ENCODE data around the gene OR2T11.
"Not testable (repeated sequence)": the region's sequence is repeated elsewhere in the genome, so short reads cannot be mapped to it uniquely, and the experiment has no call there.

GRCh38 chr1:248573856-248574255 is 61.0 kb downstream of the OR2T11 start:
- TF ChIP-seq, protein P1, sequence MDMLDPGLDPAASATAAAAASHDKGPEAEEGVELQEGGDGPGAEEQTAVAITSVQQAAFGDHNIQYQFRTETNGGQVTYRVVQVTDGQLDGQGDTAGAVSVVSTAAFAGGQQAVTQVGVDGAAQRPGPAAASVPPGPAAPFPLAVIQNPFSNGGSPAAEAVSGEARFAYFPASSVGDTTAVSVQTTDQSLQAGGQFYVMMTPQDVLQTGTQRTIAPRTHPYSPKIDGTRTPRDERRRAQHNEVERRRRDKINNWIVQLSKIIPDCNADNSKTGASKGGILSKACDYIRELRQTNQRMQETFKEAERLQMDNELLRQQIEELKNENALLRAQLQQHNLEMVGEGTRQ (IDR thresholded peaks at IDR 0.05): not testable (repeated sequence)
- TF ChIP-seq CTCF (IDR thresholded peaks at IDR 0.05); MYC (IDR thresholded peaks at IDR 0.05; ENCODE audit: borderline replicate concordance, low read length); RCOR1 (IDR thresholded peaks at IDR 0.05; ENCODE audit: low read depth, low read length); HDAC2 (IDR thresholded peaks at IDR 0.05); HES2 (IDR thresholded peaks at IDR 0.05); EP300 (IDR thresholded peaks at IDR 0.05); POLR2A (IDR thresholded peaks at IDR 0.05; ENCODE audit: low read length); SMC3 (IDR thresholded peaks at IDR 0.05); TP53 (CRISPR knock-in tag; IDR thresholded peaks at IDR 0.05); MAFK (IDR thresholded peaks at IDR 0.05; ENCODE audit: partially characterized antibody); CHD4 (IDR thresholded peaks at IDR 0.05; ENCODE audit: borderline replicate concordance): not testable (repeated sequence)
- TF ChIP-seq, protein P2, sequence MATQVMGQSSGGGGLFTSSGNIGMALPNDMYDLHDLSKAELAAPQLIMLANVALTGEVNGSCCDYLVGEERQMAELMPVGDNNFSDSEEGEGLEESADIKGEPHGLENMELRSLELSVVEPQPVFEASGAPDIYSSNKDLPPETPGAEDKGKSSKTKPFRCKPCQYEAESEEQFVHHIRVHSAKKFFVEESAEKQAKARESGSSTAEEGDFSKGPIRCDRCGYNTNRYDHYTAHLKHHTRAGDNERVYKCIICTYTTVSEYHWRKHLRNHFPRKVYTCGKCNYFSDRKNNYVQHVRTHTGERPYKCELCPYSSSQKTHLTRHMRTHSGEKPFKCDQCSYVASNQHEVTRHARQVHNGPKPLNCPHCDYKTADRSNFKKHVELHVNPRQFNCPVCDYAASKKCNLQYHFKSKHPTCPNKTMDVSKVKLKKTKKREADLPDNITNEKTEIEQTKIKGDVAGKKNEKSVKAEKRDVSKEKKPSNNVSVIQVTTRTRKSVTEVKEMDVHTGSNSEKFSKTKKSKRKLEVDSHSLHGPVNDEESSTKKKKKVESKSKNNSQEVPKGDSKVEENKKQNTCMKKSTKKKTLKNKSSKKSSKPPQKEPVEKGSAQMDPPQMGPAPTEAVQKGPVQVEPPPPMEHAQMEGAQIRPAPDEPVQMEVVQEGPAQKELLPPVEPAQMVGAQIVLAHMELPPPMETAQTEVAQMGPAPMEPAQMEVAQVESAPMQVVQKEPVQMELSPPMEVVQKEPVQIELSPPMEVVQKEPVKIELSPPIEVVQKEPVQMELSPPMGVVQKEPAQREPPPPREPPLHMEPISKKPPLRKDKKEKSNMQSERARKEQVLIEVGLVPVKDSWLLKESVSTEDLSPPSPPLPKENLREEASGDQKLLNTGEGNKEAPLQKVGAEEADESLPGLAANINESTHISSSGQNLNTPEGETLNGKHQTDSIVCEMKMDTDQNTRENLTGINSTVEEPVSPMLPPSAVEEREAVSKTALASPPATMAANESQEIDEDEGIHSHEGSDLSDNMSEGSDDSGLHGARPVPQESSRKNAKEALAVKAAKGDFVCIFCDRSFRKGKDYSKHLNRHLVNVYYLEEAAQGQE (IDR thresholded peaks at IDR 0.05): not testable (repeated sequence)

All from A549 (cell line).